K562 (cell line): ENCODE results near the gene EIF4G1. TPM values are rescaled to one million over a fixed set of nuclear protein-coding genes. Genes with fewer than 3 reads are reported as not detected.

Source experiments
- BRF1 ChIP-seq: IDR thresholded peaks from 3 replicates; pipeline ENCODE4 v1.6.1; 2011; ENCODE audit warnings: borderline replicate concordance, mild to moderate bottlenecking; ENCODE audit not compliant: insufficient read length; ENCODE audit errors: extremely low read depth
- C11orf30 ChIP-seq: fragments of 450-650 bp; IDR thresholded peaks from 2 replicates; pipeline ENCODE4 v1.6.1; 2016; ENCODE audit warnings: low read depth, mild to moderate bottlenecking
- ELF4 ChIP-seq: fragments of 450-650 bp; formaldehyde crosslinking; IDR thresholded peaks from 2 replicates; pipeline ENCODE4 v1.4.0; 2022; ENCODE audit warnings: missing genetic modification characterization
- FUS ChIP-seq: fragments of 200-400 bp; formaldehyde crosslinking; optimal IDR thresholded peaks from 2 replicates; pipeline ENCODE3; 2017; ENCODE audit warnings: low read depth, low read length
- MEIS2 ChIP-seq: fragments of 450-650 bp; IDR thresholded peaks from 2 replicates; pipeline ENCODE4 v1.6.1; 2014; ENCODE audit warnings: mild to moderate bottlenecking; ENCODE audit not compliant: partially characterized antibody
- POLR2AphosphoS5 ChIP-seq: IDR thresholded peaks from 2 replicates; pipeline ENCODE4 v1.6.1; 2011; ENCODE audit warnings: mild to moderate bottlenecking, low read depth, low read length, moderate library complexity; ENCODE audit not compliant: control insufficient read depth, insufficient read depth
- RAD51 ChIP-seq: fragments of 450-650 bp; IDR thresholded peaks from 2 replicates; pipeline ENCODE4 v1.7.1; 2016; ENCODE audit warnings: low read depth, mild to moderate bottlenecking, borderline replicate concordance
- SMC3 ChIP-seq: conservative IDR thresholded peaks from 2 replicates; pipeline ENCODE4 v1.6.1; 2011; ENCODE audit warnings: low read depth, low read length, improper control_type of control experiment; ENCODE audit not compliant: insufficient read depth
- TOE1 ChIP-seq, 2 experiments: fragments of 450-650 bp in 1 of 2; sonication (generic) in 1 of 2; formaldehyde crosslinking in 1 of 2; IDR thresholded peaks; 2 replicates each; pipeline versions ENCODE4 v1.7.1 to v1.8.0; 2016 to 2022; ENCODE audit warnings: borderline replicate concordance in 2 of 2, mild to moderate bottlenecking in 2 of 2, antibody characterized with exemption in 1 of 2, inconsistent platforms in 1 of 2, low read depth in 1 of 2, missing genetic modification reagents in 1 of 2, moderate library complexity in 1 of 2
- TSC22D4 ChIP-seq: fragments of 450-650 bp; IDR thresholded peaks from 2 replicates; pipeline ENCODE4 v1.6.1; 2016; ENCODE audit warnings: missing genetic modification characterization, missing biosample characterization, control low read depth
- polyA plus RNA-seq, 8 experiments: library from polyadenylated mRNA; depleted of rRNA in 4 of 8; stranded (reverse) in 5 of 8; unstranded in 3 of 8; fragments of >200 nt; fragmentation: Nextera tagmentation in 2 of 8; fragmentation: Illumina TruSeq in 1 of 8; extraction: Ambion mirVana in 2 of 8; extraction: Trizol in 1 of 8; gene quantifications; 2 replicates each; pipeline versions ENCODE4 v1.2.1 to v1.2.3, GENCODE V29; 2011 to 2014; ENCODE audit warnings: inconsistent platforms in 1 of 8, missing spikeins in 1 of 8
- total RNA-seq, 7 experiments: library from RNA; depleted of rRNA in 6 of 7; stranded (reverse); fragments of >200 nt in 6 of 7; fragmentation: Illumina TruSeq in 2 of 7; extraction: Trizol in 2 of 7; gene quantifications; 2 replicates each; pipeline versions ENCODE4 v1.2.1 to v1.2.3, GENCODE V29; 2011 to 2021; ENCODE audit warnings: low replicate concordance in 1 of 7
- TF ChIP-seq, protein P1 (sequence below): fragments of 450-650 bp; IDR thresholded peaks from 2 replicates; pipeline ENCODE4 v1.6.1; 2016; ENCODE audit warnings: antibody characterized with exemption
- TF ChIP-seq, protein P2 (sequence below): fragments of 450-650 bp; IDR thresholded peaks from 2 replicates; pipeline ENCODE4 v1.6.1; 2014; ENCODE audit warnings: low read depth, mild to moderate bottlenecking, moderate library complexity, borderline replicate concordance
- TF ChIP-seq, protein P3 (sequence below): fragments of 450-650 bp; formaldehyde crosslinking; IDR thresholded peaks from 2 replicates; pipeline ENCODE4 v1.4.0; 2020; ENCODE audit warnings: mild to moderate bottlenecking, moderate library complexity
- TF ChIP-seq, protein P4 (sequence below): fragments of 250-450 bp; sonication (Bioruptor Pico); IDR thresholded peaks from 2 replicates; pipeline ENCODE4 v1.5.0; 2021; ENCODE audit warnings: mild to moderate bottlenecking, borderline replicate concordance
- TF ChIP-seq, protein P5 (sequence below): sonication (generic); formaldehyde crosslinking; IDR thresholded peaks from 2 replicates; pipeline ENCODE4 v1.8.1; 2023; ENCODE audit warnings: missing genetic modification reagents, mild to moderate bottlenecking, borderline replicate concordance

EIF4G1 gene
- total and polyA plus RNA-seq, 9 of the 15 experiments (the other 6 are each of a cell fraction or from before 2014, with no cell fraction given): 4.6 to 505 (median 155) TPM

DNA sequence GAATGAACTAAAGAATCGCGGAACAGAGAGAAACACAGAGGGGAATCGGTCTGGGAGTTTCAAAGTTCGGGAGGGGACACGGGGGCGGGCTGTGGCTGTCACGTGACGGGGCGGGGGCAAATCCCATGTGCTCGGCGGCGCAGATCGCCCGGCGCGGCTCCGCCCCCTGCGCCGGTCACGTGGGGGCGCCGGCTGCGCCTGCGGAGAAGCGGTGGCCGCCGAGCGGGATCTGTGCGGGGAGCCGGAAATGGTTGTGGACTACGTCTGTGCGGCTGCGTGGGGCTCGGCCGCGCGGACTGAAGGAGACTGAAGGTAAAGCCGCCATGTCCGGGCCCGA is at the start of gene EIF4G1 (continued):
- TF ChIP-seq FUS: no peak
- no peak for TF ChIP-seq C11orf30
- TF ChIP-seq POLR2AphosphoS5: no peak
- peak; percentile 66 for TF ChIP-seq MEIS2
- TF ChIP-seq BRF1: no peak
- peak; percentile 97 for TF ChIP-seq RAD51
- TF ChIP-seq SMC3: no peak
- TF ChIP-seq TOE1 (IDR thresholded peaks at IDR 0.05; ENCODE audit: borderline replicate concordance): peak; percentile 97
- no peak for TF ChIP-seq TOE1 (CRISPR knock-in tag; IDR thresholded peaks at IDR 0.05; ENCODE audit: borderline replicate concordance, low read depth)
- TF ChIP-seq, protein P1, sequence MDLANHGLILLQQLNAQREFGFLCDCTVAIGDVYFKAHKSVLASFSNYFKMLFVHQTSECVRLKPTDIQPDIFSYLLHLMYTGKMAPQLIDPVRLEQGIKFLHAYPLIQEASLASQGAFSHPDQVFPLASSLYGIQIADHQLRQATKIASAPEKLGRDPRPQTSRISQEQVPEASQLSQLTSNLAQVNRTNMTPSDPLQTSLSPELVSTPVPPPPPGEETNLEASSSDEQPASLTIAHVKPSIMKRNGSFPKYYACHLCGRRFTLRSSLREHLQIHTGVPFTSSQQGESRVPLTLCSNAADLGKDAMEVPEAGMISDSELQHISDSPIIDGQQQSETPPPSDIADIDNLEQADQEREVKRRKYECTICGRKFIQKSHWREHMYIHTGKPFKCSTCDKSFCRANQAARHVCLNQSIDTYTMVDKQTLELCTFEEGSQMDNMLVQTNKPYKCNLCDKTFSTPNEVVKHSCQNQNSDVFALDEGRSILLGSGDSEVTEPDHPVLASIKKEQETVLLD: no peak
- TF ChIP-seq, protein P2, sequence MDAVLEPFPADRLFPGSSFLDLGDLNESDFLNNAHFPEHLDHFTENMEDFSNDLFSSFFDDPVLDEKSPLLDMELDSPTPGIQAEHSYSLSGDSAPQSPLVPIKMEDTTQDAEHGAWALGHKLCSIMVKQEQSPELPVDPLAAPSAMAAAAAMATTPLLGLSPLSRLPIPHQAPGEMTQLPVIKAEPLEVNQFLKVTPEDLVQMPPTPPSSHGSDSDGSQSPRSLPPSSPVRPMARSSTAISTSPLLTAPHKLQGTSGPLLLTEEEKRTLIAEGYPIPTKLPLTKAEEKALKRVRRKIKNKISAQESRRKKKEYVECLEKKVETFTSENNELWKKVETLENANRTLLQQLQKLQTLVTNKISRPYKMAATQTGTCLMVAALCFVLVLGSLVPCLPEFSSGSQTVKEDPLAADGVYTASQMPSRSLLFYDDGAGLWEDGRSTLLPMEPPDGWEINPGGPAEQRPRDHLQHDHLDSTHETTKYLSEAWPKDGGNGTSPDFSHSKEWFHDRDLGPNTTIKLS: no peak
- TF ChIP-seq, protein P3, sequence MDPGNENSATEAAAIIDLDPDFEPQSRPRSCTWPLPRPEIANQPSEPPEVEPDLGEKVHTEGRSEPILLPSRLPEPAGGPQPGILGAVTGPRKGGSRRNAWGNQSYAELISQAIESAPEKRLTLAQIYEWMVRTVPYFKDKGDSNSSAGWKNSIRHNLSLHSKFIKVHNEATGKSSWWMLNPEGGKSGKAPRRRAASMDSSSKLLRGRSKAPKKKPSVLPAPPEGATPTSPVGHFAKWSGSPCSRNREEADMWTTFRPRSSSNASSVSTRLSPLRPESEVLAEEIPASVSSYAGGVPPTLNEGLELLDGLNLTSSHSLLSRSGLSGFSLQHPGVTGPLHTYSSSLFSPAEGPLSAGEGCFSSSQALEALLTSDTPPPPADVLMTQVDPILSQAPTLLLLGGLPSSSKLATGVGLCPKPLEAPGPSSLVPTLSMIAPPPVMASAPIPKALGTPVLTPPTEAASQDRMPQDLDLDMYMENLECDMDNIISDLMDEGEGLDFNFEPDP (CRISPR knock-in tag): no peak
- TF ChIP-seq, protein P4, sequence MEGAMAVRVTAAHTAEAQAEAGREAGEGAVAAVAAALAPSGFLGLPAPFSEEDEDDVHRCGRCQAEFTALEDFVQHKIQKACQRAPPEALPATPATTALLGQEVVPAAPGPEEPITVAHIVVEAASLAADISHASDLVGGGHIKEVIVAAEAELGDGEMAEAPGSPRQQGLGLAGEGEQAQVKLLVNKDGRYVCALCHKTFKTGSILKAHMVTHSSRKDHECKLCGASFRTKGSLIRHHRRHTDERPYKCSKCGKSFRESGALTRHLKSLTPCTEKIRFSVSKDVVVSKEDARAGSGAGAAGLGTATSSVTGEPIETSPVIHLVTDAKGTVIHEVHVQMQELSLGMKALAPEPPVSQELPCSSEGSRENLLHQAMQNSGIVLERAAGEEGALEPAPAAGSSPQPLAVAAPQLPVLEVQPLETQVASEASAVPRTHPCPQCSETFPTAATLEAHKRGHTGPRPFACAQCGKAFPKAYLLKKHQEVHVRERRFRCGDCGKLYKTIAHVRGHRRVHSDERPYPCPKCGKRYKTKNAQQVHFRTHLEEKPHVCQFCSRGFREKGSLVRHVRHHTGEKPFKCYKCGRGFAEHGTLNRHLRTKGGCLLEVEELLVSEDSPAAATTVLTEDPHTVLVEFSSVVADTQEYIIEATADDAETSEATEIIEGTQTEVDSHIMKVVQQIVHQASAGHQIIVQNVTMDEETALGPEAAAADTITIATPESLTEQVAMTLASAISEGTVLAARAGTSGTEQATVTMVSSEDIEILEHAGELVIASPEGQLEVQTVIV (CRISPR knock-in tag): no peak
- no peak for TF ChIP-seq TSC22D4 (tag)
- no peak for TF ChIP-seq ELF4
- TF ChIP-seq, protein P5, sequence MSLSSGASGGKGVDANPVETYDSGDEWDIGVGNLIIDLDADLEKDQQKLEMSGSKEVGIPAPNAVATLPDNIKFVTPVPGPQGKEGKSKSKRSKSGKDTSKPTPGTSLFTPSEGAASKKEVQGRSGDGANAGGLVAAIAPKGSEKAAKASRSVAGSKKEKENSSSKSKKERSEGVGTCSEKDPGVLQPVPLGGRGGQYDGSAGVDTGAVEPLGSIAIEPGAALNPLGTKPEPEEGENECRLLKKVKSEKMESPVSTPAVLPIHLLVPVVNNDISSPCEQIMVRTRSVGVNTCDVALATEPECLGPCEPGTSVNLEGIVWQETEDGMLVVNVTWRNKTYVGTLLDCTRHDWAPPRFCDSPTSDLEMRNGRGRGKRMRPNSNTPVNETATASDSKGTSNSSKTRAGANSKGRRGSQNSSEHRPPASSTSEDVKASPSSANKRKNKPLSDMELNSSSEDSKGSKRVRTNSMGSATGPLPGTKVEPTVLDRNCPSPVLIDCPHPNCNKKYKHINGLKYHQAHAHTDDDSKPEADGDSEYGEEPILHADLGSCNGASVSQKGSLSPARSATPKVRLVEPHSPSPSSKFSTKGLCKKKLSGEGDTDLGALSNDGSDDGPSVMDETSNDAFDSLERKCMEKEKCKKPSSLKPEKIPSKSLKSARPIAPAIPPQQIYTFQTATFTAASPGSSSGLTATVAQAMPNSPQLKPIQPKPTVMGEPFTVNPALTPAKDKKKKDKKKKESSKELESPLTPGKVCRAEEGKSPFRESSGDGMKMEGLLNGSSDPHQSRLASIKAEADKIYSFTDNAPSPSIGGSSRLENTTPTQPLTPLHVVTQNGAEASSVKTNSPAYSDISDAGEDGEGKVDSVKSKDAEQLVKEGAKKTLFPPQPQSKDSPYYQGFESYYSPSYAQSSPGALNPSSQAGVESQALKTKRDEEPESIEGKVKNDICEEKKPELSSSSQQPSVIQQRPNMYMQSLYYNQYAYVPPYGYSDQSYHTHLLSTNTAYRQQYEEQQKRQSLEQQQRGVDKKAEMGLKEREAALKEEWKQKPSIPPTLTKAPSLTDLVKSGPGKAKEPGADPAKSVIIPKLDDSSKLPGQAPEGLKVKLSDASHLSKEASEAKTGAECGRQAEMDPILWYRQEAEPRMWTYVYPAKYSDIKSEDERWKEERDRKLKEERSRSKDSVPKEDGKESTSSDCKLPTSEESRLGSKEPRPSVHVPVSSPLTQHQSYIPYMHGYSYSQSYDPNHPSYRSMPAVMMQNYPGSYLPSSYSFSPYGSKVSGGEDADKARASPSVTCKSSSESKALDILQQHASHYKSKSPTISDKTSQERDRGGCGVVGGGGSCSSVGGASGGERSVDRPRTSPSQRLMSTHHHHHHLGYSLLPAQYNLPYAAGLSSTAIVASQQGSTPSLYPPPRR: no peak
